Glutamatergic neuron (in vitro differentiated cells): Measurements from ENCODE around the gene CCR5AS.
"Not testable (repeated sequence)": the region's sequence is repeated elsewhere in the genome, so short reads cannot be mapped to it uniquely, and the experiment has no call there.

Source experiments
- DNase-seq: peaks from one replicate; pipeline ENCODE4 v3.0.0; 2022
- H3K27ac Mint-ChIP-seq: one replicate; pipeline ENCODE4 v1.8.0; 2020; ENCODE audit warnings: mild to moderate bottlenecking, mixed read lengths, inconsistent platforms; ENCODE audit not compliant: unreplicated experiment
- H3K27me3 Mint-ChIP-seq: one replicate; pipeline ENCODE4 v1.8.0; 2020; ENCODE audit warnings: mild to moderate bottlenecking, moderate library complexity, mixed read lengths, inconsistent platforms; ENCODE audit not compliant: unreplicated experiment
- H3K36me3 Mint-ChIP-seq: one replicate; pipeline ENCODE4 v1.8.0; 2020; ENCODE audit warnings: mild to moderate bottlenecking, mixed read lengths, inconsistent platforms; ENCODE audit not compliant: unreplicated experiment
- H3K4me1 Mint-ChIP-seq: one replicate; pipeline ENCODE4 v1.8.0; 2020; ENCODE audit warnings: mild to moderate bottlenecking, low read depth, mixed read lengths, inconsistent platforms; ENCODE audit not compliant: unreplicated experiment
- H3K4me3 Mint-ChIP-seq: one replicate; pipeline ENCODE4 v1.8.0; 2020; ENCODE audit warnings: mild to moderate bottlenecking, mixed read lengths, inconsistent platforms; ENCODE audit not compliant: unreplicated experiment
- H3K9me3 Mint-ChIP-seq: one replicate; pipeline ENCODE4 v1.8.0; 2020; ENCODE audit warnings: mild to moderate bottlenecking, moderate library complexity, mixed read lengths, inconsistent platforms; ENCODE audit not compliant: unreplicated experiment
- CTCF ChIP-seq: fragments of 200-600 bp; sonication (generic); IDR thresholded peaks from one replicate; pipeline ENCODE4 v1.5.0; 2021; ENCODE audit not compliant: partially characterized antibody, unreplicated experiment

Gene CCR5AS

GRCh38 chr3:46435081-46435726 lies 28.3 kb upstream of the CCR5AS start:
- Mint-ChIP-seq H3K27ac (no peak overlapping the region), H3K4me3 (no peak overlapping the region), H3K36me3 (peaks cover 4% of the 10 kb centered on the region), H3K27me3 (peaks cover 2% of the 10 kb centered on the region), H3K4me1 (no peaks in the 10 kb centered on the region), H3K9me3 (peaks cover 5% of the 10 kb centered on the region)
- no peak for TF ChIP-seq CTCF
- DNase-seq, result no peak

- Mint-ChIP-seq H3K4me3 (no peak overlapping the region), H3K4me1 (no peaks in the 10 kb centered on the region), H3K27me3 (peaks cover 2% of the 10 kb centered on the region), H3K36me3 (peaks cover 4% of the 10 kb centered on the region), H3K9me3 (peaks cover 3% of the 10 kb centered on the region), H3K27ac (no peak overlapping the region)
- no peak for TF ChIP-seq CTCF
- DNase-seq, result no peak
Measured at GRCh38 chr3:46433841-46434240, 27.0 kb upstream of the CCR5AS start.

GRCh38 chr3:46433118-46433517 lies 26.3 kb upstream of the CCR5AS start:
- H3K9me3 Mint-ChIP-seq, H3K4me3 Mint-ChIP-seq, DNase-seq, H3K27me3 Mint-ChIP-seq, H3K4me1 Mint-ChIP-seq, H3K27ac Mint-ChIP-seq, H3K36me3 Mint-ChIP-seq: not testable (repeated sequence)

GRCh38 chr3:46431905-46432304 lies 25.0 kb upstream of the CCR5AS start:
- not testable (repeated sequence) for H3K27me3 Mint-ChIP-seq, DNase-seq, H3K9me3 Mint-ChIP-seq, H3K36me3 Mint-ChIP-seq, H3K4me1 Mint-ChIP-seq, H3K4me3 Mint-ChIP-seq, H3K27ac Mint-ChIP-seq

GRCh38 chr3:46430879-46431278 lies 24.0 kb upstream of the CCR5AS start:
- not testable (repeated sequence) for DNase-seq, H3K27me3 Mint-ChIP-seq, H3K27ac Mint-ChIP-seq, H3K4me1 Mint-ChIP-seq, H3K9me3 Mint-ChIP-seq, H3K4me3 Mint-ChIP-seq, H3K36me3 Mint-ChIP-seq

- H3K27ac Mint-ChIP-seq, result no peak overlapping the region
- peak overlapping the region; percentile 4 for H3K4me3 Mint-ChIP-seq
- H3K9me3 Mint-ChIP-seq, result peaks cover 3% of the 10 kb centered on the region
- TF ChIP-seq CTCF, result no peak
- no peaks in the 10 kb centered on the region for H3K4me1 Mint-ChIP-seq
- peaks cover 4% of the 10 kb centered on the region for H3K36me3 Mint-ChIP-seq
- no peak for DNase-seq
- peaks cover 2% of the 10 kb centered on the region for H3K27me3 Mint-ChIP-seq
Measured at GRCh38 chr3:46429671-46430070, 22.8 kb upstream of the CCR5AS start.
